RKO (cell line): Measurements from ENCODE around the gene SGSM2.
A peak's percentile ranks its signal among the peaks of the same experiment; 100 is the strongest.
"Not testable (repeated sequence)": the region's sequence is repeated elsewhere in the genome, so short reads cannot be mapped to it uniquely, and the experiment has no call there.

Experiments
- DNase-seq: peaks from one replicate; pipeline ENCODE4 v3.0.0-alpha.2; 2016; ENCODE audit warnings: low spot score

The SGSM2 gene

GRCh38 chr17:2336852-2337543 is at the start of gene SGSM2:
SGSM2 (plus strand) TSS chr17:2337501; CDS start chr17:2337689, 188 bp downstream.
- DNase-seq: peak; percentile 51

GRCh38 chr17:2289878-2290478 is 47.3 kb upstream of the SGSM2 start:
- peak; percentile 14 for DNase-seq

GRCh38 chr17:2292100-2292499 is 45.2 kb upstream of the SGSM2 start:
- no peak for DNase-seq

- DNase-seq: no peak
Measured at GRCh38 chr17:2295575-2295974, 41.7 kb upstream of the SGSM2 start.

GRCh38 chr17:2297023-2297422 is 40.3 kb upstream of the SGSM2 start:
- DNase-seq: no peak

GRCh38 chr17:2299136-2299535 is 38.2 kb upstream of the SGSM2 start:
- peak; percentile 24 for DNase-seq

GRCh38 chr17:2299756-2300155 is 37.5 kb upstream of the SGSM2 start:
- DNase-seq: no peak

GRCh38 chr17:2302778-2303203 is 34.5 kb upstream of the SGSM2 start:
- DNase-seq: no peak

GRCh38 chr17:2303204-2304188 is 33.8 kb upstream of the SGSM2 start, which contains the start of the genes SMG6 and SRR:
SMG6 (minus strand) TSS chr17:2303785; CDS start chr17:2303720, 65 bp downstream.
SRR (plus strand) TSS chr17:2303950; CDS start chr17:2315561, 11,611 bp downstream.
- DNase-seq: peak; percentile 86

GRCh38 chr17:2304931-2305330 is 32.4 kb upstream of the SGSM2 start:
- no peak for DNase-seq

GRCh38 chr17:2309338-2310154 is 27.8 kb upstream of the SGSM2 start:
- no peak for DNase-seq

GRCh38 chr17:2312736-2313135 is 24.6 kb upstream of the SGSM2 start:
- no peak for DNase-seq

GRCh38 chr17:2316916-2317205 is 20.4 kb upstream of the SGSM2 start:
- DNase-seq: not testable (repeated sequence)

- no peak for DNase-seq
Measured at GRCh38 chr17:2317796-2318195, 19.5 kb upstream of the SGSM2 start.

- DNase-seq: no peak
Measured at GRCh38 chr17:2319051-2319450, 18.2 kb upstream of the SGSM2 start.

- no peak for DNase-seq
Measured at GRCh38 chr17:2321399-2321798, 15.9 kb upstream of the SGSM2 start.

GRCh38 chr17:2323629-2324314 is 13.5 kb upstream of the SGSM2 start:
- no peak for DNase-seq

- no peak for DNase-seq
Measured at GRCh38 chr17:2331303-2331702, 6.0 kb upstream of the SGSM2 start.

GRCh38 chr17:2335726-2336214 is 1.5 kb upstream of the SGSM2 start:
- no peak for DNase-seq

GRCh38 chr17:2336215-2336851 is 968 bp upstream of the SGSM2 start, which contains the start of gene TSR1:
TSR1 (minus strand) TSS chr17:2336457; CDS start chr17:2336427, 30 bp downstream.
- peak; percentile 91 for DNase-seq
